GM23338 (cell line): ENCODE measurements around the gene MAPT. TPM values are rescaled to one million over a fixed set of nuclear protein-coding genes. Genes with fewer than 3 reads are reported as not detected.

Experiments used
- ATAC-seq: fragments of 200-7000 bp; cut with Tn5 transposase; 3 replicates; pipeline ENCODE4 v1.9.1; 2020
- DNase-seq: peaks from one replicate; pipeline ENCODE4 v3.0.0-alpha.2; 2015; ENCODE audit warnings: low spot score
- H2AFZ ChIP-seq: fragments of 200-600 bp; sonication (generic); 2 replicates; pipeline ENCODE4 v1.8.0; 2016; ENCODE audit warnings: antibody characterized with exemption, mild to moderate bottlenecking, moderate library complexity
- H3F3A ChIP-seq: fragments of 200-600 bp; sonication (generic); replicated peaks from 2 replicates; pipeline ENCODE4 v1.8.0; 2017; ENCODE audit warnings: antibody characterized with exemption, mixed run types, low read depth
- H3K27ac ChIP-seq: fragments of 200-600 bp; sonication (generic); 2 replicates; pipeline ENCODE4 v1.6.1; 2016; ENCODE audit warnings: low read depth
- H3K27me3 ChIP-seq: fragments of 200-600 bp; sonication (generic); 2 replicates; pipeline ENCODE4 v1.8.0; 2016; ENCODE audit warnings: mild to moderate bottlenecking, mixed run types, moderate library complexity; ENCODE audit not compliant: insufficient read depth
- H3K36me3 ChIP-seq: fragments of 200-600 bp; sonication (generic); 2 replicates; pipeline ENCODE4 v1.8.0; 2016; ENCODE audit warnings: mild to moderate bottlenecking; ENCODE audit not compliant: insufficient read depth
- H3K4me1 ChIP-seq: fragments of 200-600 bp; sonication (generic); 2 replicates; pipeline ENCODE4 v1.8.0; 2016; ENCODE audit warnings: mild to moderate bottlenecking, moderate library complexity; ENCODE audit not compliant: insufficient read depth
- H3K4me2 ChIP-seq: fragments of 200-600 bp; sonication (generic); 2 replicates; pipeline ENCODE4 v1.7.1; 2017; ENCODE audit warnings: mixed run types
- H3K4me3 ChIP-seq: fragments of 200-600 bp; sonication (generic); 2 replicates; pipeline ENCODE4 v1.6.1; 2016; ENCODE audit warnings: mixed run types
- H3K79me2 ChIP-seq: fragments of 200-600 bp; sonication (generic); replicated peaks from 2 replicates; pipeline ENCODE4 v1.8.0; 2017; ENCODE audit warnings: mild to moderate bottlenecking; ENCODE audit not compliant: insufficient read depth
- H3K9me2 ChIP-seq: fragments of 200-600 bp; sonication (generic); 2 replicates; pipeline ENCODE4 v1.8.0; 2017; ENCODE audit not compliant: insufficient read depth
- H4K20me1 ChIP-seq: fragments of 200-600 bp; sonication (generic); replicated peaks from 2 replicates; pipeline ENCODE4 v1.8.0; 2017; ENCODE audit warnings: mild to moderate bottlenecking; ENCODE audit not compliant: insufficient read depth
- H3K27ac Mint-ChIP-seq: 2 replicates; pipeline ENCODE4 v1.8.0; 2020; ENCODE audit warnings: inconsistent platforms, mild to moderate bottlenecking, moderate library complexity, mixed read lengths
- H3K27me3 Mint-ChIP-seq: 3 replicates; pipeline ENCODE4 v1.8.0; 2022; ENCODE audit warnings: low read depth, mild to moderate bottlenecking, moderate library complexity, mixed read lengths, inconsistent platforms; ENCODE audit not compliant: insufficient read depth, poor library complexity
- H3K36me3 Mint-ChIP-seq: 3 replicates; pipeline ENCODE4 v1.8.0; 2021; ENCODE audit warnings: low read depth, mild to moderate bottlenecking, inconsistent platforms, moderate library complexity, mixed read lengths
- H3K4me1 Mint-ChIP-seq: 3 replicates; pipeline ENCODE4 v1.8.0; 2020; ENCODE audit warnings: mild to moderate bottlenecking, inconsistent platforms, mixed read lengths
- H3K4me3 Mint-ChIP-seq: 3 replicates; pipeline ENCODE4 v1.8.0; 2021; ENCODE audit warnings: moderate library complexity, mild to moderate bottlenecking, inconsistent platforms, mixed read lengths
- H3K9me3 Mint-ChIP-seq: 3 replicates; pipeline ENCODE4 v1.8.0; 2020; ENCODE audit warnings: moderate library complexity, mild to moderate bottlenecking, inconsistent platforms, mixed read lengths
- CREB1 ChIP-seq: fragments of 250-450 bp; sonication (Bioruptor Pico); IDR thresholded peaks from 2 replicates; pipeline ENCODE4 v1.5.0; 2020; ENCODE audit warnings: low read depth, mild to moderate bottlenecking, moderate library complexity
- EZH2 ChIP-seq: fragments of 200-600 bp; sonication (generic); IDR thresholded peaks from one replicate; pipeline ENCODE4 v1.8.0; 2017; ENCODE audit warnings: antibody characterized with exemption, mild to moderate bottlenecking, low read depth; ENCODE audit not compliant: unreplicated experiment
- EZH2phosphoT487 ChIP-seq: fragments of 200-600 bp; sonication (generic); IDR thresholded peaks from one replicate; pipeline ENCODE4 v1.8.1; 2018; ENCODE audit warnings: antibody characterized with exemption; ENCODE audit not compliant: unreplicated experiment
- JUNB ChIP-seq: IDR thresholded peaks from one replicate; pipeline ENCODE4 v1.6.1; 2016; ENCODE audit warnings: antibody characterized with exemption; ENCODE audit not compliant: unreplicated experiment
- NANOG ChIP-seq: IDR thresholded peaks from 2 replicates; pipeline ENCODE4 v1.6.1; 2016; ENCODE audit warnings: antibody characterized with exemption, borderline replicate concordance
- POLR2AphosphoS5 ChIP-seq: IDR thresholded peaks from 2 replicates; pipeline ENCODE4 v1.6.1; 2016; ENCODE audit warnings: antibody characterized with exemption, low read depth
- STAT1 ChIP-seq: IDR thresholded peaks from one replicate; pipeline ENCODE4 v1.6.1; 2016; ENCODE audit warnings: antibody characterized with exemption; ENCODE audit not compliant: unreplicated experiment
- ZNF114 ChIP-seq: fragments of 250-450 bp; sonication (Bioruptor Pico); IDR thresholded peaks from 2 replicates; pipeline ENCODE4 v1.5.0; 2020; ENCODE audit warnings: mild to moderate bottlenecking, moderate library complexity
- ZNF331 ChIP-seq: fragments of 250-450 bp; sonication (Bioruptor Pico); IDR thresholded peaks from 2 replicates; pipeline ENCODE4 v1.5.0; 2020; ENCODE audit warnings: low read depth, mild to moderate bottlenecking, moderate library complexity
- polyA plus RNA-seq: library from polyadenylated mRNA; unstranded; fragments of >200 nt; fragmentation: Nextera tagmentation; extraction: Ambion mirVana; gene quantifications from 2 replicates; pipeline ENCODE4 v1.2.1, GENCODE V29; 2016
- total RNA-seq: library from RNA; depleted of rRNA; stranded (reverse); fragments of >200 nt; shearing (Covaris generic); gene quantifications from 2 replicates; pipeline ENCODE4 v1.2.3, GENCODE V29; 2014
- TF ChIP-seq, protein P1 (sequence below): fragments of 250-450 bp; sonication (Bioruptor Pico); IDR thresholded peaks from 2 replicates; pipeline ENCODE4 v1.5.0; 2020; ENCODE audit warnings: mild to moderate bottlenecking, moderate library complexity
- TF ChIP-seq, protein P2 (sequence below): IDR thresholded peaks from 2 replicates; pipeline ENCODE4 v1.6.1; 2016; ENCODE audit warnings: antibody characterized with exemption
- TF ChIP-seq, protein P3 (sequence below): IDR thresholded peaks from one replicate; pipeline ENCODE4 v1.6.1; 2018; ENCODE audit warnings: antibody characterized with exemption; ENCODE audit not compliant: unreplicated experiment
- TF ChIP-seq, protein P4 (sequence below), 2 experiments: fragments of 200-600 bp in 1 of 2; sonication (generic) in 1 of 2; conservative IDR thresholded peaks; 2 replicates each; pipeline versions ENCODE4 v1.5.1 to v1.6.1; 2016 to 2017; ENCODE audit warnings: antibody characterized with exemption in 2 of 2, low read depth in 2 of 2, mild to moderate bottlenecking in 2 of 2, moderate library complexity in 1 of 2

MAPT gene
- total and polyA plus RNA-seq, 2 experiments from 2014 or later, result 1.1 to 2.1 TPM

DNA sequence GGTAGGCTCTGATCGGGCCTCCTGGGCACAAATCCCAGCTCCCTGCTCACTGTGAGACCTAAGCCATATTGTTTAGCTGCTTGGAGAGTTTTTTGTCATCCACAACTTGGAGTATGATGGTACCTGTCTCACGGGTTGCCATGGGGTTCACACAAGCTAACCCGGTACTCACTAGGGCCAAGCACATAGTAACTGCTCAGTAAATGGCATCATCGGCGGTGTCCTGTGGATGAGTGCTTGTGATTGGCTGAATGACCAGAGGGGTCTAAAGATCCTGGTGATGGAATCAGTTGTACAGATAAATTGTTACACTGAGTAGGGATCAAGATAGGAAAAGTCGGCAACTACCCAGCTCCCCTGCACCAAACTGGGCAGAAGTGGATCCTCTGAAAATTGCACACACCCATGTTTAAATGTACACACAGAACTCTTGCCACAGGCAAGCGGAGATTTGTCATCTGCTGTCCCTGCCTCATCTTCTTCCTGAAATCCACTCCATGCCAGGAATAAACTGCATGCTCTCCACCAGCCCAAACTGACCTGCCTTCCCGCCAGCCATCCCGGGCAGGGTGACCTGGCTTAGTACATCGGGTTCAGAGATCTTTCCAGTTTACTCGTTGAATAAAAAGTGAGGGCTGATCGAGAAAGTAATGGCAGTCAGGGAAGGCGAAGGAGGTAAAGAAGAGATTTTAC, 6.5 kb downstream of the MAPT start:
- H3K27ac Mint-ChIP-seq, result no peak overlapping the region

More for the DNA sequence above, 6.5 kb downstream of the MAPT start:
- no peak overlapping the region for H2AFZ ChIP-seq
- no peak overlapping the region for H3K4me2 ChIP-seq
- no peaks in the 10 kb centered on the region for H3K36me3 ChIP-seq
- no peak overlapping the region for H3K4me3 ChIP-seq
- no peak for DNase-seq
- Mint-ChIP-seq H3K27me3 (peaks cover 49% of the 10 kb centered on the region), H3K9me3 (no peaks in the 10 kb centered on the region), H3K4me3 (no peak overlapping the region), H3K36me3 (no peaks in the 10 kb centered on the region), H3K4me1 (peaks cover 19% of the 10 kb centered on the region)
- no peak for ATAC-seq
- TF ChIP-seq ZNF331 (no peak), CREB1 (no peak), STAT1 (no peak), NANOG (no peak), JUNB (no peak), EZH2 (no peak), ZNF114 (CRISPR knock-in tag) (no peak), POLR2AphosphoS5 (no peak), EZH2phosphoT487 (no peak)
- TF ChIP-seq, protein P1, sequence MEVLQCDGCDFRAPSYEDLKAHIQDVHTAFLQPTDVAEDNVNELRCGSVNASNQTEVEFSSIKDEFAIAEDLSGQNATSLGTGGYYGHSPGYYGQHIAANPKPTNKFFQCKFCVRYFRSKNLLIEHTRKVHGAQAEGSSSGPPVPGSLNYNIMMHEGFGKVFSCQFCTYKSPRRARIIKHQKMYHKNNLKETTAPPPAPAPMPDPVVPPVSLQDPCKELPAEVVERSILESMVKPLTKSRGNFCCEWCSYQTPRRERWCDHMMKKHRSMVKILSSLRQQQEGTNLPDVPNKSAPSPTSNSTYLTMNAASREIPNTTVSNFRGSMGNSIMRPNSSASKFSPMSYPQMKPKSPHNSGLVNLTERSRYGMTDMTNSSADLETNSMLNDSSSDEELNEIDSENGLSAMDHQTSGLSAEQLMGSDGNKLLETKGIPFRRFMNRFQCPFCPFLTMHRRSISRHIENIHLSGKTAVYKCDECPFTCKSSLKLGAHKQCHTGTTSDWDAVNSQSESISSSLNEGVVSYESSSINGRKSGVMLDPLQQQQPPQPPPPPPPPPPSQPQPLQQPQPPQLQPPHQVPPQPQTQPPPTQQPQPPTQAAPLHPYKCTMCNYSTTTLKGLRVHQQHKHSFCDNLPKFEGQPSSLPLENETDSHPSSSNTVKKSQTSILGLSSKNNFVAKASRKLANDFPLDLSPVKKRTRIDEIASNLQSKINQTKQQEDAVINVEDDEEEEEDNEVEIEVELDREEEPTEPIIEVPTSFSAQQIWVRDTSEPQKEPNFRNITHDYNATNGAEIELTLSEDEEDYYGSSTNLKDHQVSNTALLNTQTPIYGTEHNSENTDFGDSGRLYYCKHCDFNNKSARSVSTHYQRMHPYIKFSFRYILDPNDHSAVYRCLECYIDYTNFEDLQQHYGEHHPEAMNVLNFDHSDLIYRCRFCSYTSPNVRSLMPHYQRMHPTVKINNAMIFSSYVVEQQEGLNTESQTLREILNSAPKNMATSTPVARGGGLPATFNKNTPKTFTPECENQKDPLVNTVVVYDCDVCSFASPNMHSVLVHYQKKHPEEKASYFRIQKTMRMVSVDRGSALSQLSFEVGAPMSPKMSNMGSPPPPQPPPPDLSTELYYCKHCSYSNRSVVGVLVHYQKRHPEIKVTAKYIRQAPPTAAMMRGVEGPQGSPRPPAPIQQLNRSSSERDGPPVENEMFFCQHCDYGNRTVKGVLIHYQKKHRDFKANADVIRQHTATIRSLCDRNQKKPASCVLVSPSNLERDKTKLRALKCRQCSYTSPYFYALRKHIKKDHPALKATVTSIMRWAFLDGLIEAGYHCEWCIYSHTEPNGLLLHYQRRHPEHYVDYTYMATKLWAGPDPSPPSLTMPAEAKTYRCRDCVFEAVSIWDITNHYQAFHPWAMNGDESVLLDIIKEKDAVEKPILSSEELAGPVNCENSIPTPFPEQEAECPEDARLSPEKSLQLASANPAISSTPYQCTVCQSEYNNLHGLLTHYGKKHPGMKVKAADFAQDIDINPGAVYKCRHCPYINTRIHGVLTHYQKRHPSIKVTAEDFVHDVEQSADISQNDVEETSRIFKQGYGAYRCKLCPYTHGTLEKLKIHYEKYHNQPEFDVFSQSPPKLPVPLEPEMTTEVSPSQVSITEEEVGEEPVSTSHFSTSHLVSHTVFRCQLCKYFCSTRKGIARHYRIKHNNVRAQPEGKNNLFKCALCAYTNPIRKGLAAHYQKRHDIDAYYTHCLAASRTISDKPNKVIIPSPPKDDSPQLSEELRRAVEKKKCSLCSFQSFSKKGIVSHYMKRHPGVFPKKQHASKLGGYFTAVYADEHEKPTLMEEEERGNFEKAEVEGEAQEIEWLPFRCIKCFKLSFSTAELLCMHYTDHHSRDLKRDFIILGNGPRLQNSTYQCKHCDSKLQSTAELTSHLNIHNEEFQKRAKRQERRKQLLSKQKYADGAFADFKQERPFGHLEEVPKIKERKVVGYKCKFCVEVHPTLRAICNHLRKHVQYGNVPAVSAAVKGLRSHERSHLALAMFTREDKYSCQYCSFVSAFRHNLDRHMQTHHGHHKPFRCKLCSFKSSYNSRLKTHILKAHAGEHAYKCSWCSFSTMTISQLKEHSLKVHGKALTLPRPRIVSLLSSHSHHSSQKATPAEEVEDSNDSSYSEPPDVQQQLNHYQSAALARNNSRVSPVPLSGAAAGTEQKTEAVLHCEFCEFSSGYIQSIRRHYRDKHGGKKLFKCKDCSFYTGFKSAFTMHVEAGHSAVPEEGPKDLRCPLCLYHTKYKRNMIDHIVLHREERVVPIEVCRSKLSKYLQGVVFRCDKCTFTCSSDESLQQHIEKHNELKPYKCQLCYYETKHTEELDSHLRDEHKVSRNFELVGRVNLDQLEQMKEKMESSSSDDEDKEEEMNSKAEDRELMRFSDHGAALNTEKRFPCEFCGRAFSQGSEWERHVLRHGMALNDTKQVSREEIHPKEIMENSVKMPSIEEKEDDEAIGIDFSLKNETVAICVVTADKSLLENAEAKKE (CRISPR knock-in tag), result no peak
- TF ChIP-seq, protein P2, sequence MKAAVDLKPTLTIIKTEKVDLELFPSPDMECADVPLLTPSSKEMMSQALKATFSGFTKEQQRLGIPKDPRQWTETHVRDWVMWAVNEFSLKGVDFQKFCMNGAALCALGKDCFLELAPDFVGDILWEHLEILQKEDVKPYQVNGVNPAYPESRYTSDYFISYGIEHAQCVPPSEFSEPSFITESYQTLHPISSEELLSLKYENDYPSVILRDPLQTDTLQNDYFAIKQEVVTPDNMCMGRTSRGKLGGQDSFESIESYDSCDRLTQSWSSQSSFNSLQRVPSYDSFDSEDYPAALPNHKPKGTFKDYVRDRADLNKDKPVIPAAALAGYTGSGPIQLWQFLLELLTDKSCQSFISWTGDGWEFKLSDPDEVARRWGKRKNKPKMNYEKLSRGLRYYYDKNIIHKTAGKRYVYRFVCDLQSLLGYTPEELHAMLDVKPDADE, result no peak
- TF ChIP-seq, protein P3, sequence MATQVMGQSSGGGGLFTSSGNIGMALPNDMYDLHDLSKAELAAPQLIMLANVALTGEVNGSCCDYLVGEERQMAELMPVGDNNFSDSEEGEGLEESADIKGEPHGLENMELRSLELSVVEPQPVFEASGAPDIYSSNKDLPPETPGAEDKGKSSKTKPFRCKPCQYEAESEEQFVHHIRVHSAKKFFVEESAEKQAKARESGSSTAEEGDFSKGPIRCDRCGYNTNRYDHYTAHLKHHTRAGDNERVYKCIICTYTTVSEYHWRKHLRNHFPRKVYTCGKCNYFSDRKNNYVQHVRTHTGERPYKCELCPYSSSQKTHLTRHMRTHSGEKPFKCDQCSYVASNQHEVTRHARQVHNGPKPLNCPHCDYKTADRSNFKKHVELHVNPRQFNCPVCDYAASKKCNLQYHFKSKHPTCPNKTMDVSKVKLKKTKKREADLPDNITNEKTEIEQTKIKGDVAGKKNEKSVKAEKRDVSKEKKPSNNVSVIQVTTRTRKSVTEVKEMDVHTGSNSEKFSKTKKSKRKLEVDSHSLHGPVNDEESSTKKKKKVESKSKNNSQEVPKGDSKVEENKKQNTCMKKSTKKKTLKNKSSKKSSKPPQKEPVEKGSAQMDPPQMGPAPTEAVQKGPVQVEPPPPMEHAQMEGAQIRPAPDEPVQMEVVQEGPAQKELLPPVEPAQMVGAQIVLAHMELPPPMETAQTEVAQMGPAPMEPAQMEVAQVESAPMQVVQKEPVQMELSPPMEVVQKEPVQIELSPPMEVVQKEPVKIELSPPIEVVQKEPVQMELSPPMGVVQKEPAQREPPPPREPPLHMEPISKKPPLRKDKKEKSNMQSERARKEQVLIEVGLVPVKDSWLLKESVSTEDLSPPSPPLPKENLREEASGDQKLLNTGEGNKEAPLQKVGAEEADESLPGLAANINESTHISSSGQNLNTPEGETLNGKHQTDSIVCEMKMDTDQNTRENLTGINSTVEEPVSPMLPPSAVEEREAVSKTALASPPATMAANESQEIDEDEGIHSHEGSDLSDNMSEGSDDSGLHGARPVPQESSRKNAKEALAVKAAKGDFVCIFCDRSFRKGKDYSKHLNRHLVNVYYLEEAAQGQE, result no peak
- TF ChIP-seq, protein P4, sequence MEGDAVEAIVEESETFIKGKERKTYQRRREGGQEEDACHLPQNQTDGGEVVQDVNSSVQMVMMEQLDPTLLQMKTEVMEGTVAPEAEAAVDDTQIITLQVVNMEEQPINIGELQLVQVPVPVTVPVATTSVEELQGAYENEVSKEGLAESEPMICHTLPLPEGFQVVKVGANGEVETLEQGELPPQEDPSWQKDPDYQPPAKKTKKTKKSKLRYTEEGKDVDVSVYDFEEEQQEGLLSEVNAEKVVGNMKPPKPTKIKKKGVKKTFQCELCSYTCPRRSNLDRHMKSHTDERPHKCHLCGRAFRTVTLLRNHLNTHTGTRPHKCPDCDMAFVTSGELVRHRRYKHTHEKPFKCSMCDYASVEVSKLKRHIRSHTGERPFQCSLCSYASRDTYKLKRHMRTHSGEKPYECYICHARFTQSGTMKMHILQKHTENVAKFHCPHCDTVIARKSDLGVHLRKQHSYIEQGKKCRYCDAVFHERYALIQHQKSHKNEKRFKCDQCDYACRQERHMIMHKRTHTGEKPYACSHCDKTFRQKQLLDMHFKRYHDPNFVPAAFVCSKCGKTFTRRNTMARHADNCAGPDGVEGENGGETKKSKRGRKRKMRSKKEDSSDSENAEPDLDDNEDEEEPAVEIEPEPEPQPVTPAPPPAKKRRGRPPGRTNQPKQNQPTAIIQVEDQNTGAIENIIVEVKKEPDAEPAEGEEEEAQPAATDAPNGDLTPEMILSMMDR (conservative IDR thresholded peaks at IDR 0.05; ENCODE audit: low read depth in 2 of 2), result no peak
- no peak overlapping the region for H3K27ac ChIP-seq
- peaks cover 20% of the 10 kb centered on the region for H3K4me1 ChIP-seq
- H3F3A ChIP-seq, result no peaks in the 10 kb centered on the region
- no peaks in the 10 kb centered on the region for H4K20me1 ChIP-seq
- no peaks in the 10 kb centered on the region for H3K79me2 ChIP-seq
- peaks cover 54% of the 10 kb centered on the region for H3K27me3 ChIP-seq
- H3K9me2 ChIP-seq, result no peaks in the 10 kb centered on the region
